ENCODE data around the gene RHEB. TPM values are rescaled to one million over a fixed set of nuclear protein-coding genes. Genes with fewer than 3 reads are reported as not detected.

The RHEB gene
- total RNA-seq, 1 experiment from 2014 or later = 114 TPM

GRCh38 chr7:151529842-151530241, 10.1 kb upstream of the RHEB start:
- no peaks in the 10 kb centered on the region for H3K27me3 ChIP-seq (ENCODE audit: insufficient read depth, low read length)
- no peak for TF ChIP-seq CTCF (conservative IDR thresholded peaks at IDR 0.05)
- no peaks in the 10 kb centered on the region for H3K4me1 Mint-ChIP-seq

More at GRCh38 chr7:151529842-151530241, 10.1 kb upstream of the RHEB start:
- Histone ChIP-seq H3K4ac (ENCODE audit: low read depth, low read length) (no peak overlapping the region), H3K4me1 (ENCODE audit: insufficient read depth, low read length) (no peaks in the 10 kb centered on the region), H3K79me2 (ENCODE audit: insufficient read depth, low read length) (no peaks in the 10 kb centered on the region), H3K23ac (ENCODE audit: insufficient read length, low read depth, low read length) (no peak overlapping the region), H3K14ac (ENCODE audit: insufficient read depth, low read length) (no peak overlapping the region), H3K27ac (ENCODE audit: insufficient read length, low read depth, low read length) (no peak overlapping the region), H2BK12ac (ENCODE audit: insufficient read length, low read depth, low read length) (no peak overlapping the region), H4K91ac (ENCODE audit: insufficient read length, low read depth, low read length) (no peak overlapping the region), H4K20me1 (ENCODE audit: control insufficient read depth, insufficient read depth, insufficient read length) (no peaks in the 10 kb centered on the region), H2BK20ac (ENCODE audit: low read depth, low read length, poor library complexity, severe bottlenecking) (no peak overlapping the region), H2BK15ac (ENCODE audit: low read depth, low read length) (no peak overlapping the region), H2AK5ac (ENCODE audit: insufficient read length, low read length) (no peak overlapping the region), H2AFZ (ENCODE audit: low read length) (no peak overlapping the region), H3K9ac (ENCODE audit: extremely low read depth, insufficient read length, low read length) (no peak overlapping the region), H3K56ac (ENCODE audit: insufficient read length, low read depth, low read length) (no peak overlapping the region), H3K79me1 (ENCODE audit: insufficient read depth, low read depth, low read length, poor library complexity, severe bottlenecking) (no peaks in the 10 kb centered on the region), H2BK120ac (ENCODE audit: low read depth, low read length, poor library complexity, severe bottlenecking) (no peak overlapping the region), H4K5ac (ENCODE audit: insufficient read length, low read depth, low read length) (no peak overlapping the region), H3K23me2 (ENCODE audit: insufficient read length, low read depth, low read length, poor library complexity, severe bottlenecking) (no peaks in the 10 kb centered on the region), H3T11ph (ENCODE audit: low read length) (no peak overlapping the region), H3K9me3 (ENCODE audit: control insufficient read depth, low read depth, low read length) (no peaks in the 10 kb centered on the region), H4K8ac (replicated peaks; ENCODE audit: insufficient read length, low read depth, low read length) (no peak overlapping the region), H2BK5ac (ENCODE audit: insufficient read length, low read length) (no peak overlapping the region), H3K18ac (ENCODE audit: insufficient read length, low read depth, low read length) (no peak overlapping the region), H3K4me2 (ENCODE audit: insufficient read depth, insufficient read length, low read length) (no peak overlapping the region)
- no peak for DNase-seq
- peaks cover 4 to 13% (median 5%) of the 10 kb centered on the region in 3 experiments; a peak in 6 of 7 replicates for H3K36me3 Mint-ChIP-seq (ENCODE audit: insufficient read depth in 1 of 3, low read depth in 3 of 3)
- H3K9me3 Mint-ChIP-seq = peaks cover 27 to 30% of the 10 kb centered on the region in 2 experiments
- H3K4me3 Mint-ChIP-seq = no peak overlapping the region
- H3K27me3 Mint-ChIP-seq (ENCODE audit: low read depth) = peaks cover 4% of the 10 kb centered on the region
- H3K27ac Mint-ChIP-seq = no peak overlapping the region

Data from H9 (cell line).